SH-SY5Y (cell line): ENCODE measurements around the gene SHOC2.

ENCODE experiments used
- GATA2 ChIP-seq: IDR thresholded peaks from 2 replicates; pipeline ENCODE4 v1.6.1; 2011; ENCODE audit warnings: mild to moderate bottlenecking, low read depth, low read length
- GATA3 ChIP-seq: IDR thresholded peaks from 2 replicates; pipeline ENCODE4 v1.6.1; 2011; ENCODE audit warnings: low read depth, mild to moderate bottlenecking, low read length, moderate library complexity

SHOC2 gene

DNA sequence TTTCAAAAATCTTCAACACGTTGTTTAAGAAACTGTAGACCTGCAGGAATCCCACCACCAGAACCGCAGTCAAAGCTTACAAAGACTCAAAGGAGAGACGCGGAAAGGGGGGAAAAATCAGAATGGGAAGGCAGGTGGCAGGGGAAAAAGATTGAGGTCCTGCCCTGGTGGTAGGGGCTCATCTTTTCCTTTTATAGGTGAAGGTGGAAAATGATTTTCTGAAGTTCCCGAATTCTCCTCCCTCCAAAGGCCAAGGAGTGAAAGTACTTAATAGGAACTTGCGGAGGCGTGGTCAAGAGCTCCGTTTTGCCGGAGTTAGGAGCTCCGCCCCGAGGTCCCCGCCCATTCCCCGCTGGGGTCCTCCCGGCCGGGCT is 1.1 kb upstream of the SHOC2 start:
- TF ChIP-seq GATA3 (no peak), GATA2 (no peak)

DNA sequence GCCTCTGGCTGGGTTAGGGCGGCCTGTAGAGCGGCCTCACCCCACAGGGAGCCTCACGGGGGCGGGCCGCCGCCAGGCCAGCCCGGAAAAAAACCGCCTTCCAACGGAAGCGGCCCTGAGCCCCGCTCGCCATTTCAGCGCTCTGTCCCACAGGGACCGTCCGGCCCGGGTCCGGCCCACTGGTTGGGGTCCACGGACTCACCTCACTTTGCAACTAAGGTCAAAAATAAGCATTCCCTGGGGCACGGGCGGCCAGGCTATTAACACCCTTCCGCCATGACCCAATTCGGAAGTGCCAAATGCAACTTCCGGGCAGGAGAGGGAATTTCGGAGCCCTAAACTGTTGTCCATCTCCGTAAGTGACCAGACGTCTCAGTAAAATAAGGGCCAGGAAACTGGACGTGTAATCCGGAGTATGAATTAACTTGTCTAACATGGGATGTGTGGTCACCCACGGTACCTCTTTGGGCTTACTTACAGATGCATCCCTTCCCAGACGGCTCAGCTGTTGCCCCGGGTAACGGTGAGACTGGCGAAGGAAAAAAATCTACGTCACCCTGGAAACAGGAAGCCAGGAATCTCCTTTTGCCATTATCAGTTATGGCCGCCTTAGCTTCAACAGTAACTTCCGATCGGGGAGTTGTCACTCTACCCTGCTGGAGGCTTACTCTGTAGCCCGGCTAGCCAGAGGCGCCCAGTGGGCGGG is 608 bp upstream of the SHOC2 start, which contains the start of gene BBIP1:
TSS of gene BBIP1 (minus strand) at position 538 of the 706 bp plus-strand sequence. CDS start 1,023 bp downstream, outside the sequence.
- no peak for TF ChIP-seq GATA2
- no peak for TF ChIP-seq GATA3

DNA sequence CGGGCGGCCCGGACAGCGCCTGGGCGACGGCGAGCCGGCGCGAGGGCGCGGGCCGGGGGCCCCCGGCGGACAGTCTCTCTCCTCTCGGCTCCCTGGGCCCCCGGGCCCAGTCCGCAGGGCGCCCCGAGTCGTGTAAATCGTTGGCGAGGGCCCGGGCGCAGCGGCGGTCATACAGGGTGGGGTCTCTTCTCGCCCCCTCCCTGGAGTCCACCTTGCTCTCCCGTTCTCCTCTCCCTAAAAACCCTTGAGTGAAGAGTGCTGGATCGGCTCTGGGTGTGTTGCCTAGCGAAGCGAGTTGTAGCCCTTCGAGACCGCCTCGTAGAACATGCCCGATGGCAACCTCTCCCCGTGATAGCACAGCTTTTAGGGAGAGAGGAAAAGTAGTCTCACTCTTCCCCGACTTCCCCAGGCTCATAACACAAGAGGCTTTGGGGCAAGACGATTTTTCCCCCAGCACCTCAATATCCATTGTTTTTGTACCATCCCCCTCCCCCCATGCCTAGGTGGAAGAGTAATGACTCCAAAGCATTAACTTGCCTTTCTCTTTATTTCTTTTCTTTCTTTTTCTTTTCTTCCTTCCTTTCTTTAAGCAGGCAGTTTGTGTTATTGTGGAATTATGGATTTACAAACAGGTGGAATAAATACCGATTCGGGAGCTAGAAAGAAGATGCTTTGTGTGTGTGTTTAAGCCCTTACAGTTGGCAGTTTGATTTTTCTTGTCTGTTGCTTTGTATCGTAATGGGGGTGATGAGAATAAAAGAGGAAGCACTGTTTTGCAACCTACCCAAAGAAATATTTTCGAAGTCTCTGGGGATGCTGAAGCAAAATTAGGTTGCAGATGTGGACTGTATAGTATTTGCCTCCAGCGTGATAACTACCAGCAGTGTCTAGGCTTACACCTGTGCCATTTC is 822 bp downstream of the SHOC2 start:
- no peak for TF ChIP-seq GATA3
- TF ChIP-seq GATA2: no peak

DNA sequence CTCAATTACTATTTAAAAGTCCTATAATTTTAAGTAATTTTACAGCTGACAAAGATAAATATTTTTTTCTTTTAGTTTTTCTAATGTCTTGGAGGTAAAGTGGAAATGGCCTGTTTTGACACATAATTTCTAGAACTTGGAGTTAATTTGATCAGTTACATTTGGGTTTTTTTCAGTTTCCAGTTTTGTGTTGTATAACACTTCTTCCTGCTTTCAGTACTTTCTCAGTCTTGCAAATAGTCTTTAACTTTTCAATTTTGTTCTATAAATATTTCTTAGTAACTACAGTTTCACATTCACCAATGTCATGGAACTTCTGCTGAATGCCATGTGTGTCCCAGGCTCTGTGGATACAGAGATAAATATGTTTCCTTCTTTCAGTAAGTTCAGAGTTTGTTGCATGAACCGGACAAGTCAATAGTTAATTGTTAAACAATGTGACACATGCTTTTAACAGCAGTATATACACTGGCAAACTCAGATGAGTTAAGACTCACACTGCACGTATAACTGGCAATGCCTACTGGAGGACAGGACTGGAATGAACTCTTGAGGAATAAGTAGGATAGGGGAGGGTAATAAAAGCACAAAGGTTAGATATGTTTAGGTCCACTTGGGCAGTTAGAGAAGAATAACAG is 4.6 kb downstream of the SHOC2 start:
- TF ChIP-seq GATA3: no peak
- no peak for TF ChIP-seq GATA2

DNA sequence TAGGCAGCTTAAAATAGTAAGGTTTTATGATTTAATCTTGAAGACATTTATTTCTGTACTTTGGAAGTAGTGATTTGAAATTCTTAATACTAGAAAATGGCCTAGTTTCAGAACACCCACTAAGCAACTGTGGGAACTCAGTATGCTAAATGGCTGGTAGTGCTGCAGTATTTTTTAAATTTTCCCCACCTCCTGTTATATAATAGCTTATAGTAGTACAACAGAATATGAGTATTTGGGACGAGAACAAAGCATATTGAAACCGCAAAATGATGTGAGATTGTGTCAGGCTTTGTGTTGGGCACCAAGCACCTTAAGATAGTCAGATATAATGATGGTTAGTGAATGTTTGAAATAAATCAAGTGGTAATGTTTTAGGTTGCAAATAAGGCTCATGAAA is 8.1 kb downstream of the SHOC2 start:
- no peak for TF ChIP-seq GATA2
- no peak for TF ChIP-seq GATA3

DNA sequence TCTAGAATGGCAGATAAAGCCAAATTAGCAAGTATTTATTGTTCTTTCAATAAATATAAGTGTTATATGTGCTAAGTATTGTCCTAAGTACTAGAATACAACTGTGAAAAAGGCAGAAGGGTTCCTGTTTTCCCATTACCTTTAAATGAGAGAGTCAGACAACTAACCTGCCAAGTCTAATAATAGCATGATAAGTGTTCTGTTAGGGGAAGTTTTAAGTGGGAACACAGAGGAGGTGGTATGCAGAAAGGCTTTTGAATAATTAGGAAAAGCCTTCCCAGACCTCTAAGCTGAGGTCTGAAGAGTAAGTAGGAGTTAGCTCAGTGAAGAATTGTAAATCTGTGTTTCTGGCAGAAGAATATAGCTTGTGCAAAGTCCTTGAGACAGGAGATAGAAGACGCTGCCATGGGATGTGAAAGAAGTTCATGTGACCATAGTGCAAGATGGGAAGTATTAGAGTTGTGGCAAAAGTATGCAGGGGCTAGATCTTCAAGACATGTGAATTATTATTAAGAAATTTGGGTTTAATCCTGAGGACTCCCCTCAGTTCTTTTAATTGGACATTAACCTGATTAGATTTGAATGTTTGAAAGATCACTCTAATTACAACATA is 12.5 kb downstream of the SHOC2 start:
- no peak for TF ChIP-seq GATA2
- no peak for TF ChIP-seq GATA3

DNA sequence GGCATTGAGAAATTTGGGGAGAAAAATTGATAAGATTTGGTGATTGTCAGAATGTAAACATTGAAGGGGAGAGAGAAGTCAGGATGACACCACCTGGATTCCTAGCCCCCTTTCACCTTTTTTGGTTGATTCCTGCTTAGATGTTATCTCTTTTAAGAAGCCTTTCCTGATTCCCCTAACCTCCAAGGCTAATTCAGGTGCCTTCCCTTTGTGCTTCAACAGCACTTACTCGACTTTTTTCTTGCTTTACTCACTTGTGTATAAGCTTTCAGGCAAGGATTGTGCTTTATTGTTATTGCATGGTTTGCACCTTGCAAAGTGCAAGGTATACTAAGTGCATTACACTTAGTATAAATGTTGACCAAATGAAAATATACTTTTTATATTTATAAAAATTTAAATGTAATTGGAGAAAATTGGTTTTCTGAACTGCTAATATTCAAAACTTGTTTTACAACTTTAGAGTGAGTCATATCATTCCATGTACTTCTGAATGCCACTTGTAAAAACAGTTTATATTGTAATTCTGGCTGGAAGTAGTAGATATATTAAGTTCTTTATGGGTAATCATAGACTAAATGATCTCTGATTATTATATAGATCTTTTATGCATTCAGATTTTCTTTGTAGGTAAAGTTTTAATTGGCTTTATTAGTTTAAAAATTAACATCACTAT is 13.2 kb downstream of the SHOC2 start:
- TF ChIP-seq GATA3: no peak
- no peak for TF ChIP-seq GATA2

DNA sequence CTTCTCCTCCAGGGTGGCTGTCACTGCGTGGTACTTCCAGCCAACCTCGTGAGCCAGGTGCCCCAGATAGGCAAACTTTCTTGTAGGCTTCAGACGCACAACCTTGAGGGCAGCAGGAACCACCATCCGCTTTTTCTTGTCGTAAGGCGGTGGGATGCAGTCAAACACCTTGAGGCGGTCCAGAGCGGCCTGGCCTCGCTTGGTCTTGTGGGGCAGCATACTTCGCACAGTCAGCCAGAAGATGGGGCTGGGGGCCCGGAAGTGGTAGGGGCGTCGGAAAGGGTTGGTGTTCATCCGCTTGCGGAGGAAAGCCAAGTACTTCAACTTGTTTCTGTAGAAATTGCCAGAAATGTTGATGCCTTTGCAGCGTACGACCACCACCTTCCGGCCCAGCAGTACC is 17.4 kb downstream of the SHOC2 start:
- TF ChIP-seq GATA3: no peak
- TF ChIP-seq GATA2: no peak

DNA sequence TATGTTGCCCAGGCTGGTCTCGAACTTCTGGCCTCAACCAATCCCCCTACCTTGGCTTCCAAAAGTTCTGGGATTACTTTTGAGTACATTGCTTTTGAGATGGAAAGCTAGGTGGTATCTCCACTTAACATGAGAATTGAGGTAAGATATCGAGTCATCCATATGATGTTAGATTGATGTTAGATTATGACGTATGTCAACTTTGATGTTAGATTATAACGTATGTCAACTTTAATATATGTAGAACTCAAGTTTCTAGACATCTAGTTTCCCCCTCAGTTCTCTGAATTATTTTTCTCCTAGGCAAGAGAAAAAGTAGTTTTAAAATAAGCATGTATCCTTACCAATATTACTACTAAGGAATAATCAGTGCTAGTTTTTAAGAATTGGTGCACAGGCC is 20.0 kb downstream of the SHOC2 start:
- TF ChIP-seq GATA3: no peak
- TF ChIP-seq GATA2: no peak

DNA sequence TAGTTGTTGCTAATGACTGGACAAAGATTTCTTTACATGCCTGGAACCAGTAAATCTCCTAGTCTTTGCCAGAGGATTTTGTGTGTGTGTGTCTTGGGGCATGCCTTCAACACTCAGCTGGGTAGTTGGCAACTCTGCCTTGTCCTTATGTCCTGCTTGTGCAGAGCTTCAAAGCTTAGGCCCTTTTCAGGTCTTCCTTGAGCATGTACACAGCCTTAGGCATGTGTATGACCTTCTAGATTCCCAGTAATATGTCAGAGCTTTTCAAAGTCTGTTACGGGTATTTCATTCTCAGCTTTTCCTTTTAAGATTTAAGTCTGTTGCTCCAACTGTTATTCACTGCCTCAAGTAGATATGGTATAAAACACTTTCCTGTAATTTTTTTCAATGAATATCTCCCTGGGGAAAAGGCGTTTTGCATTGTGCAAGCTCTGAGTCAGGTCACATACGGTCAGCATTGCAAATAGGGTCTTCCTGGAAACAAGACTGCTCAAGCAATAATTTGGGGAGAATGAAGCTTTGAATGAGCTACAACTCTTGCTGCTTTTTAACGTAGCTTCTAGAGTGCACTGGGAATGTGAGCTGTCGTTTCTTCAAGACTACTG is 25.5 kb downstream of the SHOC2 start:
- TF ChIP-seq GATA3 (no peak), GATA2 (no peak)

DNA sequence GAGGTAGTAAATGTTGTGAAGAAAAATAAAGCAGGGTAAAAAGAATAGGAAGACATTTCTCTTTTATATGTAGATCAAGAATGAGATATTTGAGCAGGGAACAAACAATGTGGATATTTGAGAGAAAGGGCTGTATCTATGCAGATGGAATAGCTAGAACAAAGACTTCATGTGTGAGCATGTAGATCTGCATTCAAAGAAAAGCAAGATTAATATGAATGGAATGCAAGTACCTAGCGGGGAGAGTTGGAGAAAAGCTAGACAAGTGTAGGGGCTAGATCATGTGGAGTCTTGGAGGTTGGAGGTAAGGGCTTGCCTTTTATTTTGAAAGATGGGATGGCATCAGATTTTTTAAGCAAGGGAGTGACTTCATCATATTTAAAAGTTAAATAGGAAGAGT is 27.1 kb downstream of the SHOC2 start:
- TF ChIP-seq GATA2 (no peak), GATA3 (no peak)

DNA sequence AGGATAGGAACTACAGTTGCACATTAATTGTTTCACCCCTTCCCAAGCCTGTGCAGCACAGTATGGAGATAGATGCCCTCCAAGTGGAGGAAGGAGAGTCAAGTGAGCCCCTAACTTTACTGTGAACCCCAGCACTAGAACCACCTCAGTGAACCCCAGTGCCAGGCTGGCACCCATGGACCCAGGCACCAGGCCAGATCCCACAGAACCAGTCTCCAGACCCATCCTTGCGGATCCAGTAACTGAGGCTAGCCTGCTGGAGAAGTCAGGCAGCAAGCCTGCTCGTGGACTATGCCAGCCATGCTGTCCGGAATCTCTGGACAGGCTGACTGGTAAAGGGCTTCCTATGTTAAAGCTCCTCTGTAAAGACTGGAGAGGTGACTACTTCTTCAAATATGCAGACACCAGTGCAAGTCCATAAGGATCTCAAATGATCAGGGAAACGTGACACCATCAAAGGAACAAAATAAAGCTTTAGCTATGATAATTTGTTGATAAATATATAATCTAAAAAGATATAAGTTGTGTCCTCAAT is 27.7 kb downstream of the SHOC2 start:
- TF ChIP-seq GATA3 (no peak), GATA2 (no peak)

DNA sequence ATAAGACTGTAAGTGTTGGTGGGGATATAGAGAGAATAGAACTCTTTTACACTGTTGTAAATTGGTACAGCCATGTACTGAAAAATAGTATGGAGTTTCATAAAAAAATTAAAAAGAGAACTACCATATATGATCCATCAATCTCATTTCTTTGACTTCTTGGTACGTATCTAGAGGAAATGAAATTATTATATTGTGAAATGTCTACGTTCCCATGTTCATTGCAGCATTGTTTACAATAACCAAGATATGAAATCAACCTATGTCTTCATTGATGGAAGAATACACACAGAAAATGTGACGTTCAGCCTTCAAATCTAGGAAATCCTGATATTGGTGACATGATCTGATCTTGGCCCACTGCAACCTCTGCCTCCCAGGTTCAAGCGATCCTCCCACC is 32.0 kb downstream of the SHOC2 start:
- no peak for TF ChIP-seq GATA2
- no peak for TF ChIP-seq GATA3
